ENCODE measurements around the gene FBLN5.

The FBLN5 gene

DNA sequence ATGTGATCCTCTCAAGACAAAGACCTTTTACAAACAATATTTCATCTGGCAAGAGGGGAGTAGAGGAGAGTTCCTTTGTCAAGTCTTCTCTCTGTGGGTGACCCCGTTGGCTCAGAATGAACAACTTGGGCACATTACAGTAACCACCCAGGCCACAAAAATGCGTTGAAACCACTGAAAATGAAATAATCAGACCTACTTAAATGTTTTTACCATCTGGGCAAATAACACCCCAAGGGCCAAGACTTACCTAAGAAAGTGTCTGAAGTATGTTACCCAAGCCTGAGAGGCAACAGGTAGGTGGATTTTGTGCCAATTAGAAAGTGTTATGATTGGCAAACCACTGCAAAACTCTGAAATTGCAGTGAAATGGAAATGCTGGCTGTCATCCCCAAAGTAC, 81.4 kb downstream of the FBLN5 start:
- Histone ChIP-seq H4K20me1 (ENCODE audit: control insufficient read depth, insufficient read depth, low read depth, low read length) (no peaks in the 10 kb centered on the region), H3K9me2 (replicated peaks; ENCODE audit: control insufficient read depth, low read length) (no peaks in the 10 kb centered on the region), H3K4me2 (ENCODE audit: low read length) (no peak overlapping the region), H3K27me3 (ENCODE audit: control insufficient read depth, low read length) (no peaks in the 10 kb centered on the region), H3K27ac (ENCODE audit: low read depth, low read length) (no peak overlapping the region), H3K4me1 (ENCODE audit: control insufficient read depth, low read length) (peaks cover 31% of the 10 kb centered on the region), H3K4me3 (ENCODE audit: low read length) (no peak overlapping the region), H3K9me3 (ENCODE audit: control insufficient read depth, insufficient read depth, low read length) (no peaks in the 10 kb centered on the region), H3F3A (ENCODE audit: control insufficient read depth, insufficient read depth) (no peaks in the 10 kb centered on the region), H3K79me2 (ENCODE audit: control insufficient read depth, low read length) (no peaks in the 10 kb centered on the region), H3K36me3 (ENCODE audit: control insufficient read depth, low read length) (no peaks in the 10 kb centered on the region)
- TF ChIP-seq, protein P1, sequence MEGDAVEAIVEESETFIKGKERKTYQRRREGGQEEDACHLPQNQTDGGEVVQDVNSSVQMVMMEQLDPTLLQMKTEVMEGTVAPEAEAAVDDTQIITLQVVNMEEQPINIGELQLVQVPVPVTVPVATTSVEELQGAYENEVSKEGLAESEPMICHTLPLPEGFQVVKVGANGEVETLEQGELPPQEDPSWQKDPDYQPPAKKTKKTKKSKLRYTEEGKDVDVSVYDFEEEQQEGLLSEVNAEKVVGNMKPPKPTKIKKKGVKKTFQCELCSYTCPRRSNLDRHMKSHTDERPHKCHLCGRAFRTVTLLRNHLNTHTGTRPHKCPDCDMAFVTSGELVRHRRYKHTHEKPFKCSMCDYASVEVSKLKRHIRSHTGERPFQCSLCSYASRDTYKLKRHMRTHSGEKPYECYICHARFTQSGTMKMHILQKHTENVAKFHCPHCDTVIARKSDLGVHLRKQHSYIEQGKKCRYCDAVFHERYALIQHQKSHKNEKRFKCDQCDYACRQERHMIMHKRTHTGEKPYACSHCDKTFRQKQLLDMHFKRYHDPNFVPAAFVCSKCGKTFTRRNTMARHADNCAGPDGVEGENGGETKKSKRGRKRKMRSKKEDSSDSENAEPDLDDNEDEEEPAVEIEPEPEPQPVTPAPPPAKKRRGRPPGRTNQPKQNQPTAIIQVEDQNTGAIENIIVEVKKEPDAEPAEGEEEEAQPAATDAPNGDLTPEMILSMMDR (IDR thresholded peaks at IDR 0.05; ENCODE audit: low read depth, low read length, poor library complexity, severe bottlenecking) = no peak
- TF ChIP-seq EZH2phosphoT487 (IDR thresholded peaks at IDR 0.05; ENCODE audit: borderline replicate concordance, low read length) = no peak

DNA sequence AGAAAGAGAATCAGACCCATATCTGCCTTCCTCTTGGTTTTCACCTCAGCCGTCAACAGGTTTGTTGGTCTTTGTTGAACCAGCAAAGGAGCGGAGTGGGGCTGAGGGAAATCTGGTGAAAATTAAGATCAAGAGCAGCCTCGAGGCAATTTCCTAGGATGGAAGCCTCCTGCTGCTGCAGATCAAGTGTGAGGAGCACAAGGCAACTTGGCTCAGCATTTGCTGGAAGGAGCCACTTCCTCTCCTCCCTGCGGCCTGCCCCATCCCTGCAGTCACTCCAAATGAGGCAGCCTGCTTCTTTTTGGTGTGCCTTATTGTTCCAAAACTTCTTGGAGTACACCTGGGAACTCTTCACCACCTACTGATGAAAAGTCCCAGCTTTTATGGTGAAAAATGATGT, 85.1 kb downstream of the FBLN5 start:
- no peaks in the 10 kb centered on the region for H3K9me2 ChIP-seq (replicated peaks; ENCODE audit: control insufficient read depth, low read length)
- peaks cover 10% of the 10 kb centered on the region for H3K4me1 ChIP-seq (ENCODE audit: control insufficient read depth, low read length)
- H3F3A ChIP-seq (ENCODE audit: control insufficient read depth, insufficient read depth) = no peaks in the 10 kb centered on the region
- H3K27ac ChIP-seq (ENCODE audit: low read depth, low read length) = no peak overlapping the region
- TF ChIP-seq EZH2phosphoT487 (IDR thresholded peaks at IDR 0.05; ENCODE audit: borderline replicate concordance, low read length) = no peak
- TF ChIP-seq, protein P1 (IDR thresholded peaks at IDR 0.05; ENCODE audit: low read depth, low read length, poor library complexity, severe bottlenecking) = no peak
- H3K79me2 ChIP-seq (ENCODE audit: control insufficient read depth, low read length) = no peaks in the 10 kb centered on the region
- no peaks in the 10 kb centered on the region for H4K20me1 ChIP-seq (ENCODE audit: control insufficient read depth, insufficient read depth, low read depth, low read length)
- no peaks in the 10 kb centered on the region for H3K9me3 ChIP-seq (ENCODE audit: control insufficient read depth, insufficient read depth, low read length)
- H3K27me3 ChIP-seq (ENCODE audit: control insufficient read depth, low read length) = 0 out of 2 replicates have a peak, but pooled peaks cover 4% of the 10 kb centered on the region
- no peak overlapping the region for H3K4me2 ChIP-seq (ENCODE audit: low read length)
- H3K4me3 ChIP-seq (ENCODE audit: low read length) = no peak overlapping the region
- no peaks in the 10 kb centered on the region for H3K36me3 ChIP-seq (ENCODE audit: control insufficient read depth, low read length)

DNA sequence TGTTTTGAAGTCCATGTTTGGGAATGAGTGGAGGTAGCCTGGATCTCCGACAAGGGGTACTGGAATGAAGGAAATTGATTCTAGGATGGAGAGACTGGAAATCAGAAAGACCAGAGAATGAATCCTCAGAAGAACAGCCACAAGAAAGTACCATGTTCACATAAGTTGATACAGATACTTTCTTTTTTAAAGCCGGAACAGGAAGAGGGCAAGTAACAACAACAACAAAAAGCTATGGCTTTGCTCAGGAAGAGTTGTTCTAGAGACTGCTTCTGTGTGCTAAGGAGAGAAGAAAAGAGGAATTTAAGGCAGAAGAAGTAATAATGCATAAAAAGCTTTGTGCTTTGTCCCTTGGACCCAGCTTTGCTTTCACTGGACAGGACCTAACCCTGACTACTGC, 86.4 kb downstream of the FBLN5 start:
- H3K4me2 ChIP-seq (ENCODE audit: low read length) = no peak overlapping the region
- no peaks in the 10 kb centered on the region for H4K20me1 ChIP-seq (ENCODE audit: control insufficient read depth, insufficient read depth, low read depth, low read length)
- no peaks in the 10 kb centered on the region for H3K9me3 ChIP-seq (ENCODE audit: control insufficient read depth, insufficient read depth, low read length)
- H3K4me1 ChIP-seq (ENCODE audit: control insufficient read depth, low read length) = no peaks in the 10 kb centered on the region
- no peak for TF ChIP-seq EZH2phosphoT487 (IDR thresholded peaks at IDR 0.05; ENCODE audit: borderline replicate concordance, low read length)
- TF ChIP-seq, protein P1 (IDR thresholded peaks at IDR 0.05; ENCODE audit: low read depth, low read length, poor library complexity, severe bottlenecking) = no peak
- 0 out of 2 replicates have a peak, but pooled peaks cover 4% of the 10 kb centered on the region for H3K27me3 ChIP-seq (ENCODE audit: control insufficient read depth, low read length)
- no peaks in the 10 kb centered on the region for H3K79me2 ChIP-seq (ENCODE audit: control insufficient read depth, low read length)
- H3K36me3 ChIP-seq (ENCODE audit: control insufficient read depth, low read length) = no peaks in the 10 kb centered on the region
- H3K27ac ChIP-seq (ENCODE audit: low read depth, low read length) = no peak overlapping the region
- no peaks in the 10 kb centered on the region for H3K9me2 ChIP-seq (replicated peaks; ENCODE audit: control insufficient read depth, low read length)
- no peaks in the 10 kb centered on the region for H3F3A ChIP-seq (ENCODE audit: control insufficient read depth, insufficient read depth)
- no peak overlapping the region for H3K4me3 ChIP-seq (ENCODE audit: low read length)
